Lower leg skin (tissue), 4 donors: ENCODE data around the gene COMMD6. TPM values are rescaled to one million over a fixed set of nuclear protein-coding genes. Genes with fewer than 3 reads are reported as not detected.

ENCODE experiments used
- DNase-seq, 2 donors: peaks; one replicate each; pipeline ENCODE4 v3.0.0-alpha.2; 2019; ENCODE audit warnings: low spot score in 2 of 2
- H3K4me3 ChIP-seq: fragments of 200-600 bp; sonication (generic); 2 replicates; pipeline ENCODE4 v1.5.1; 2017; ENCODE audit warnings: mild to moderate bottlenecking, low read depth; ENCODE audit not compliant: poor library complexity, severe bottlenecking
- POLR2A ChIP-seq, 2 donors: fragments of 450-650 bp; IDR thresholded peaks; one replicate each; pipeline ENCODE4 v1.6.1; 2016 to 2017; ENCODE audit warnings: antibody characterized with exemption in 2 of 2, mild to moderate bottlenecking in 1 of 2, moderate library complexity in 1 of 2
- WGBS, 2 donors: methylation state at CpG; one replicate each; pipeline ENCODE4 v1.1.5; 2018; 5-methylcytosine and 5-hydroxymethylcytosine counted together
- intact Hi-C: fragments of 100-400 bp; cut with DNase I; formaldehyde crosslinking; loops from one replicate; pipeline ENCODE4 v1.15.0; 2023; ENCODE audit warnings: low total_unique reads
- total RNA-seq, 4 donors: library from RNA; depleted of rRNA; stranded (reverse); fragments of >200 nt; gene quantifications; one replicate each; pipeline ENCODE4 v1.1.0, GENCODE V29; 2016
- TF ChIP-seq, protein P1 (sequence below), 3 donors: fragments of 450-650 bp; IDR thresholded peaks; one replicate each; pipeline ENCODE4 v1.5.1; 2016; ENCODE audit warnings: antibody characterized with exemption in 3 of 3, mild to moderate bottlenecking in 3 of 3, moderate library complexity in 2 of 3

Gene COMMD6
- total RNA-seq, 4 donors from 2014 or later: 15.4 to 169 (median 36.7) TPM

- DNase-seq: no peak
- TF ChIP-seq POLR2A (IDR thresholded peaks at IDR 0.05): no peak
- TF ChIP-seq, protein P1, sequence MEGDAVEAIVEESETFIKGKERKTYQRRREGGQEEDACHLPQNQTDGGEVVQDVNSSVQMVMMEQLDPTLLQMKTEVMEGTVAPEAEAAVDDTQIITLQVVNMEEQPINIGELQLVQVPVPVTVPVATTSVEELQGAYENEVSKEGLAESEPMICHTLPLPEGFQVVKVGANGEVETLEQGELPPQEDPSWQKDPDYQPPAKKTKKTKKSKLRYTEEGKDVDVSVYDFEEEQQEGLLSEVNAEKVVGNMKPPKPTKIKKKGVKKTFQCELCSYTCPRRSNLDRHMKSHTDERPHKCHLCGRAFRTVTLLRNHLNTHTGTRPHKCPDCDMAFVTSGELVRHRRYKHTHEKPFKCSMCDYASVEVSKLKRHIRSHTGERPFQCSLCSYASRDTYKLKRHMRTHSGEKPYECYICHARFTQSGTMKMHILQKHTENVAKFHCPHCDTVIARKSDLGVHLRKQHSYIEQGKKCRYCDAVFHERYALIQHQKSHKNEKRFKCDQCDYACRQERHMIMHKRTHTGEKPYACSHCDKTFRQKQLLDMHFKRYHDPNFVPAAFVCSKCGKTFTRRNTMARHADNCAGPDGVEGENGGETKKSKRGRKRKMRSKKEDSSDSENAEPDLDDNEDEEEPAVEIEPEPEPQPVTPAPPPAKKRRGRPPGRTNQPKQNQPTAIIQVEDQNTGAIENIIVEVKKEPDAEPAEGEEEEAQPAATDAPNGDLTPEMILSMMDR (IDR thresholded peaks at IDR 0.05): no peak
- intact Hi-C loops: no loop called here
- 74 to 80% methylated on average over 10 of the region's 10 CpGs for WGBS, 2 donors
- H3K4me3 ChIP-seq: no peak overlapping the region
These were observed 30.3 kb downstream of the COMMD6 start for GRCh38 chr13:75507027-75508001.

- no peak for DNase-seq
- no peak for TF ChIP-seq POLR2A (IDR thresholded peaks at IDR 0.05)
- TF ChIP-seq, protein P1 (IDR thresholded peaks at IDR 0.05): no peak
- intact Hi-C loops: no loop called here
- no peak overlapping the region for H3K4me3 ChIP-seq
- WGBS, 2 donors: 78 to 100% methylated on average over 1 of the region's 1 CpG
These were observed 31.6 kb downstream of the COMMD6 start for GRCh38 chr13:75506018-75506417.

- DNase-seq: no peak
- H3K4me3 ChIP-seq: no peak overlapping the region
- TF ChIP-seq POLR2A (IDR thresholded peaks at IDR 0.05): no peak
- TF ChIP-seq, protein P1 (IDR thresholded peaks at IDR 0.05): no peak
- 70 to 79% methylated on average over 3 of the region's 3 CpGs for WGBS, 2 donors
- intact Hi-C loops: no loop called here
These were observed 32.3 kb downstream of the COMMD6 start for GRCh38 chr13:75505327-75505726.

GRCh38 chr13:75495938-75496337, 41.7 kb downstream of the COMMD6 start:
- TF ChIP-seq POLR2A (IDR thresholded peaks at IDR 0.05): no peak
- TF ChIP-seq, protein P1 (IDR thresholded peaks at IDR 0.05): no peak
- no peak for DNase-seq
- intact Hi-C loops: no loop called here
- WGBS, 2 donors: 80 to 82% methylated on average over 5 of the region's 5 CpGs
- no peak overlapping the region for H3K4me3 ChIP-seq

DNA sequence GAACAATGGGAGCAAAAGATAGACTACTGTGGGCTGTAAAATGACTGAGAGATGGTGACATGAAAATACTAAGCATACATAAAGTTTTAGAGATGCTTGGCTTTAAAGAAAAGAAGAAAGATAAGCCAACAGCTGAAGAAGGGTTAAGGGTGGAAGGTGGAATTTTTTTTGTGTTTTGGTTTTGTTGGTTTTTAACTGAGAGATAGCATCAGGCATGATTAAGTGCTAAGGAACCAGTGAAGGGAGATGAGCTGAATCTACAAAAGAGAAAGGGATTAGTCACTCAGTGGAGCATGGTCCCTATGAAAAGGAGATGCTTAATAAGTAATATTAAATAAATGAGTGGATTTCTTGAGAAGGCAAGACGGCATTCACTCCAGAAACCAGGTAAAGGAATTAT, 43.1 kb downstream of the COMMD6 start:
- WGBS, 2 donors: 92% methylated on average over 1 of the region's 1 CpG
- intact Hi-C loops: no loop called here
- DNase-seq: no peak

More for the DNA sequence above, 43.1 kb downstream of the COMMD6 start:
- H3K4me3 ChIP-seq: no peak overlapping the region
- TF ChIP-seq POLR2A (IDR thresholded peaks at IDR 0.05): no peak
- TF ChIP-seq, protein P1 (IDR thresholded peaks at IDR 0.05): no peak
